UCSD-AML1 (cell line): ENCODE results near the gene TXLNA.
"Not testable (repeated sequence)": the region's sequence is repeated elsewhere in the genome, so short reads cannot be mapped to it uniquely, and the experiment has no call there.

Experiments
- DNase-seq: peaks from one replicate; lab custom pipeline; 2025; ENCODE audit not compliant: unreplicated experiment; lab: John Stamatoyannopoulos, UW

Gene TXLNA

DNA sequence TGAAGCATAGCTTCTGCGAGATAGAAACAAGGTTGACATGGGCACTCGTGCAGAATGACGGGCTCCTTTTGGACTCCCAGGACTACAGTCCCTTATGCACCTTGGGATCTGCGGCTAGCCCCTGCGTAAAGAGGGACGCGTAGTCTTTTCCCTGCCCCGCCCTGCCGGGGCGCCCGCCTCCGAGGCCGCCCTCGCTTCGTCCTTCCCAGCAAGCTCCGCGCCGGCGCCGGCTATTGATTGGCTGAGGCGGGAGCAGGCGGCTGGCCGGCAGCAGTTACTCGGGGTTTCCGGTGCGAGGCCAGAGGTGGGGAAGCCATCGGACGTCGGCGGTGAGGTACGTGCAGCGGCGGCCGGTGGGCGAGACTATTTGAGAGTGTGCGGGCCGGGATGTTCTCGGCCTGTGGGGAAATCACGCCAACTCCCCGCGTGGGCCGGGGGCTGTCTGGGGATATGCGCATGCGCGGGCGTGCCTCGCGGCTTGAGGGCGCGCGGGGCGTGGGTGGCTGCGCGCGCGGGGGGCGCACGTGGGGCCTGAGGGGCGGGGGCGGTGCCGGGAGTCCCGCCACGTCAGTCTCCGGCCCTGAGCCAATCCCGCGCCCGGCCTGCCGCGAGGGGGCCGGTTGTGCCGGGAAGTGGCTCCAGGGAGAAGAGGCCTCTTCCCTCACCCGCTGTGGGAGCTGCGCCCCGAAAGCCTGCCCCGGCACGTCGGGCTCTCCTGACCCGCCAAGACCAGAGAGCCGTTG lies at the start of gene TXLNA:
TSS of gene TXLNA (plus strand) at position 233 of the 743 bp plus-strand sequence. CDS start 671 bp downstream, outside the sequence.
- DNase-seq = peak; percentile 95

DNA sequence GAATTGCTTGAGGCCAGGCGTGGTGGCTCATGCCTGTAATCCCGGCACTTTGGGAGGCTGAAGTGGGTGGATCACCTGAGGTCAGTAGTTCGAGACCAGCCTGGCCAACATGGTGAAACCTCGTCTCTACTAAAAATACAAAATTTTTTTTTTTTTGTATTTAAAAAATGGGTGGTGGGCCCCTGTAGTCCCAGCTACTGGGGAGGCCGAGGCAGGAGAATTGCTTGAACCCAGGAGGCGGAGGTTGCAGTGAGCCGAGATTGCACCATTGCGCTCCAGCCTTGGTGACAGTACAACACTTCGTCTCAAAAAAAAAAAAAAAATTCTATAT lies 45.6 kb upstream of the TXLNA start:
- DNase-seq = not testable (repeated sequence)

DNA sequence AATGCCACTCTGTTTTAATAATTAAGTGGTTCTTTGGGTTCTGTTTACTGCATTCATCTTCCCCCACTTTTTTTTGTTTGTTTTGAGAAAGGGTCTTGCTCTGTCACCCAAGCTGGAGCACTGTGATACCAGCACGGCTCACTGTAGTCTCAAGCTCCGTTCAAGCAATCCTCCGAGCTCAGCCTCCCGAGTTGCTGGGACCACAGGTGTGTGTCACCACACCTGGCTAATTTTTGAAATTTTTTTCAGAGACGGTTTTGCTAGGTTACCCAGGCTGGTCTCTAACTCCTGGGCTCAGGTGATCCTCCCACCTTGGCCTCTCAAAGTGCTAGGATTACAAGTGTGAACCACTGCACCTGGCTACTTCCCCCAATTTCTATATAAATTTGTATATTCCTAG lies 42.4 kb upstream of the TXLNA start:
- no peak for DNase-seq

DNA sequence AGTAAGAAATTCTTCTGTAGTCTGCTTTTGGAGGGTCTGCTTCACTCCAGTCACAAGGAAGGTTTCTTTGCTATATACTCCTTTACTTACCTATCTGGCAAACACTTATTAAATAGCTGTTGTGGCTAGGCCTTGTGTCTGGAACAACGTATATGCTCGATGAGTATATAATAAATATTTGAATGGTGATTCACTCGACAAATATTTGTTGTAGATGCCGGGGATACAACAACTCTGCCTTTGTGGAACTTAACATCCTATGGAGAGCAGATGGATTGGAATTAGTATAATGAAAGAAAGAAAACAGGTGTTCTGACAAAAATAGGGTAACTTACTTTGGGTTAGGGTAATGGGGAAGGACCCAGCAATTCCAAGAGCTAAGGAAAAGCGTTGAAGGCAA lies 40.5 kb upstream of the TXLNA start:
- DNase-seq = no peak

DNA sequence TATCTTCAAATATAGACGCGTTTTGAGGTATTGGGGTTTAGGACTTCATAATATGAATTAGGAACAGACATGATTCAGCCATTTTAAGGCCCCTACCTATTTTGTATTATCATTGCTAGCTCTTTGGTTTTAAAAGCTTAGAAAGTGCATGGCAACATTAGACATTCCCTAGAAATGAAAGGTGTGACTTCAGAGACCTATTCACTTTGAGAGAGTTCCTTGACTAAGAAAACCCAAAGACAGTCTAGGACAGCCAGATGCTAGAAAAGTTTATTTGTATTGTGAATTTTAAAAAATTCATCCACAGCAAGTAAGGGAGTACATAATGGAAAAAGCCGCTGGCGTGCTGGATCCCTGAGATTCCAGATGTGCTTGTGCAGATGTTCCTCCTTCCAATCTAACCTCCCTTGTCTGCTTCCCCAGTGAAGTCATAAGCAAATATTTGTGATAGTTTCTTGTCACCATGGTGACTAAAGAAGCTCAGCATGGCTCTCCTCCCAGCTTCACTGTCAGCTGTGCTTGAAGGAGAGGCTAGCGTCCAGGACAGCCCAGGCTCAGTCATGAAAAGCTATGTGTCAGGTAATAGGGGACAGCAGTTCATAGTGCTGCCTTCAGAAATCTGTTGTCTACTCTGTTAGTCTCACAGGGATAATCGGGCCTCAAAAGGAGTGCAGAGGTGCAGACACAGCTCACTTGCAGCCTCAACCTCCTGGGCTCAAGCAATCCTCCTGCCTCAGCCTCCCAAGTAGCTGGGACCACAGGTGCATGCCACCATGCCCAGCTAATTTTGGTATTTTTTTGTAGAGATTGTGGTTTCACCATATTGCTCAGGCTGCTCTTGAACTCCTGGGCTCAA lies 36.8 kb upstream of the TXLNA start:
- DNase-seq = no peak

DNA sequence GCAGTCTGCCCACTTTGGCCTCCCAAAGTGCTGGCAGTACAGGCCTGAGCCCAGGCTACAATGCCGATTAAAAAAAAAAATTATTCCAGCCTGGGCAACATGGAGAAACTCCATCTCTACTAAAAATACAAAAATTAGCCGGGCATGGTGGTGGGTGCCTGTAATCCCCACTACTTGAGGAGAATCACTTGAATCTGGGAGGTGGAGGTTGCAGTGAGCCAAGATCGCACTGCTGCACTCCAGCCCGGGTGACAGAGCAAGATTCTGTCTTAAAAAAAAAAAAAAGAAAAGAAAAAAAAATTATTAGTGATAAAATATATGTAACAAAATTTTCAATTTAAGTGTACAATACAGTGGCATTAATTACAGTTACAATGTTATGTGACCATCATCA lies 36.2 kb upstream of the TXLNA start:
- DNase-seq = not testable (repeated sequence)

DNA sequence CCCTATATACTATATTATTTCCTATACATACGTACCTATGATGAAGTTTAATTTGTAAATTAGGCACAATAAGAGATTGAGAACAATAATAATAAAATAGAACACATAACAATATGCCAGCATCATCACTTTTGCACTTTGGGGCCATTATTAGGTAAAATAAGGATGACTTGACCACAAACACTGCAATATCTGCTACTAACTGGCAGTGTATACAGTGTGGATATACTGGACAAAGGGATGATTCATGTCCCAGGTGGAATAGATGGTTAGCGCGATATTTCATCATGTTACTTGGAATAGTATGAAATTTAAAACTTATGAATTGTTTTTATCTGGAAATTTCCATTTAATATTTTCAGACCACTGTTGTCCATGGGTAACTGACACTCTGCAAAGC lies 35.4 kb upstream of the TXLNA start:
- no peak for DNase-seq

DNA sequence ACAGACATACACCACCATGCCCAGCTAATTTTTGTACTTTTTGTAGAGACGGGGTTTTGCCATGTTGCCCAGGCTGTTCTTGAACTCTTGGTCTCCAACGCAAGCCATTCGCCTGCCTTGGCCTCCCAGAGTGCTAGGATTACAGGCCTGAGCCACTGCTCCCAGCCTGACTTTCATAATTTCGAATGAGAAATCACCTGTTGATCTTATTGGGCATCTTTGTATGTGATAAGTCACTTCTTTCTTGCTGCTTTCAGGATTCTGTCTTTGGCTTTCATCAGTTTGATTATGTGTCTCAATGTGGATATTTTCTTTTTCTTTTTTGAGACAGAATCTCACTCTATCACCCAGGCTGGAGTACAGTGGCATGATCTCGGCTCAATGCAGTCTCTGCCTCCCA lies 31.7 kb upstream of the TXLNA start:
- DNase-seq = not testable (repeated sequence)

DNA sequence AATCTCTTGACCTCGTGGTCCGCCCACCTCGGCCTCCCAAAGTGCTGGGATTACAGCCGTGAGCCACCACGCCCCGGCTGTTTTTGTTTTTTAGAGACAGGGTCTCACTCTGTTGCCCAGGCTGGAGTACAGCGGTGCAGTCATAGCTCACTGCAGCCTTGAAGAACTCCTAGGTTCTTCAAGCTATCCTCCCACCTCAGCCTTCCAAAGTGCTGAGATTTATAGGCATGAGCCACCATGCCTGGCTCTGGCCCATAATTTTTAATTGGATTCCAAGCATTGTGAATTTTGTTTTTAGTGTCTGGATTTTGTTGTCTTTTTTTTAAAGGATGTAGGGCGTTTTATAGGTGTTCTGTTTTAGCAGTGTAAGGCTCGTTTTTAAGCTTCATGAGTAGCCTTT lies 28.6 kb upstream of the TXLNA start:
- no peak for DNase-seq

DNA sequence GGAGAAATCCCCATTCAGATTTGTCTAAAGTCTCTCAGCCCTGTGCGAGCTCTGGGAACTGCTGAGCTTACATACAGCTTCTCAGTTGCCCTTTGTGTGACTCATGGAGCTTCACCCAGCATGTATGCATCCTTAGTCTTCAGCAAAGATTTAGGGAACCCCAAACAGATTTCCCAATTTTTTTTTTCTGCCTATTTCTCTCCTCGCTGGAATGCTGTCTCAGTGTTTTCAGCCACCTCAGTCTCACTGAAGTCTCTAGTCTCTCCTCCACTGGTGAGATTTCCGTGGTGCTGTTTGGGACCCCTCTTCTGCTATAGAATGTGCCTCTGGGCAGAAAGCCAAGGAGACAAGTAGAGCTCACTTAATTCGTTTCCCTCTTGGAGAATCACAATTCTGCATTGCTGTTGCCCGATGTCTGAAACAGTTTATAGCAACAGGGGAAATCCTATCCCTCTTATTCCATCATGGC lies 28.1 kb upstream of the TXLNA start:
- no peak for DNase-seq

DNA sequence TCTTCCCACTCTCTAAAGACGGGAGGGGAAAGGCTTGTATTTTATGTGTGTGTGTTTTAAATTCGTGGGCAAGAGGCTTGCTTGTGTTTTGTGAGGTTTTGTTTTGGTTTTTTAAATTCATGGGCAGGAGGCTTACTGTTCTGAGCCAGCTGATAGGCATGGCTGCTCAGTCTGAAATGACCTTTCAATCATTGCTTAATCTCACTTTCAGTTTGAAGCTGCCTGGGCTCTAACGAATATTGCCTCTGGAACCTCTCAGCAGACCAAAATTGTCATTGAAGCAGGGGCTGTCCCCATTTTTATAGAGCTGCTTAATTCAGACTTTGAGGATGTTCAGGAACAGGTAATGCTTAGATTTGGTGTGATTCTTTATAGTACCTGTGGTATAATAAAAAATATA lies 20.3 kb upstream of the TXLNA start:
- DNase-seq = no peak

DNA sequence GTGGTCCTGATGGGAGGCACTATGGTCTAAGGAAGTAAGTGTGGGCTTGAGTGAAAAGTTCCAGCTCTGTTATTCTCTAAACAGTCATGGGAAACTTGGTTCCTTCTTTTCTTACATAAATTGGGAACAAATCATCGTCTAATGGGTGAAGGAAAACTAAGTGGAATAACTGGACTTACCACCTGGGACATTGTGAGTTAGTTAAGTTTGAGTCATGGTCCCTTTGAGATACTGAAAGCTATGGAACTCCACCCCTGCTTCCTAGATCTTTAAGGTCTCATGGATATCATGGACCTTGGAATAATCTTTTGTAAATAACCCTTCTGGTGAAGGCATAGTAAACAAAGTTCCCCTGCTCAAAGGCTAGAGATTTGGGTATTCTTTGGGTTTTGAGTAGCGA lies 16.1 kb upstream of the TXLNA start:
- DNase-seq = no peak

DNA sequence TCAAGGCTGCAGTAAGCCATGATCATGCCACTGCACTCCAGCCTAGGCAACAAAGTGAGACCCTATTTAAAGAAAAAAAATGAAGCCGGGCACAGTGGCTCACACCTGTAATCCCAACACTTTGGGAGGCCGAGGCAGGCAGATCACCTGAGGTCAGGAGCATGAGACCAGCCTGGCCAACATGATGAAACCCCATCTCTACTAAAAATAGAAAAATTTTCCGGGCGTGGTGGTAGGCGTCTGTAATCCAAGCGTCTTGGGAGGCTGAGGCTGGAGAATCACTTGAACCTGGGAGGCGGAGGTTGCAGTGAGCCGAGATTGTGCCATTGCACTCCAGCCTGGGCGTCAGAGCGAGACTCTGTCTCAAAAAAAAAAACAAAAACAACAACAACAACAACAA lies 13.8 kb upstream of the TXLNA start:
- not testable (repeated sequence) for DNase-seq

DNA sequence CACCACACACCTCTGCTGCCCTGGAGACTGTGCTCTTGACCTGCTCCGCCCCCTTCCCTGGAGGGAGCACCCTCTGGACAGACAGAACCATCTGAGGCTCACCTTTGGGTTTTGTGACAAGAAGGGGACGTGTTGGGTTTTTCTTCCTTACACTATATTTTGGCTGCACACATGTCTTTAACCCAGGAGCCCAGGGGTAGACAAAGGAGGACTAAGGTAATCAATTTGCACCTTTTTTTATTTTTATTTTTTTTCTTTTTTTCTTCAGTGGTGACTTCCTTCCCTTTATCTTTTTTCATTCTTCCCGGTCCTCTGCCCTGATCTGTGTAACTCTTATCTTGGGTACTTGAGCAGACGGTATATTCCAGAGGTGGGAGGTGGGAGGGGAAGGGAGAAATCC lies 8.5 kb upstream of the TXLNA start:
- no peak for DNase-seq

DNA sequence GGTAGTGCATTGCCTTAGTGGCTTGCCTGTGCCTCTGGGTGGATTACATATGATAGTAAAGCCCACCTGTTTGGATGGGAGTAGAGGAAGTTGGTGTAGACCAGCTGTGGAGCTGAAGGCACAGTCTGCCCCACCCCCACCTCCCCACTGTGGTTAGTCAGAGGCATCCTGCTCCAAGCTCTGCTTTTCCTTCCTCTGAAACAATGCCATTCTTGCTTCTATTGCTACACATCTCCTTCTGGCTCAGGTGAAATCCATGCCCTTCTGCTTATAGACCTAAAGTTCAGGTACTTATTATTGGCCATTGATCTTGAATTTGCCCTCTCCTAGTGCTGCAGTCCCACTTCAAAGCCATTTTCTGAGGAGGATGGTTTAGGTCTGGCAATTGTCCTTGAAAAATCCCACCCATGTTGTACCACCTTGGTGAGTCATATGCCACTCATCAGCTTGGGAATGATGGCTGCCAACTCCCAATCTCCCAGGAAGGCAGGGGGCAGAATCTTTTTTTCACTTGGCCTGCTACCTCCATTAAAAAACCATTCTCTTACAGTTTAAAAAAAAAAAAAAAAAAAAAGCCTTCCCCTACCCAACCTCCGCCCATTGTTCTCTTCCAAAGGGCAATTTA lies 6.7 kb upstream of the TXLNA start:
- DNase-seq = peak; percentile 35

DNA sequence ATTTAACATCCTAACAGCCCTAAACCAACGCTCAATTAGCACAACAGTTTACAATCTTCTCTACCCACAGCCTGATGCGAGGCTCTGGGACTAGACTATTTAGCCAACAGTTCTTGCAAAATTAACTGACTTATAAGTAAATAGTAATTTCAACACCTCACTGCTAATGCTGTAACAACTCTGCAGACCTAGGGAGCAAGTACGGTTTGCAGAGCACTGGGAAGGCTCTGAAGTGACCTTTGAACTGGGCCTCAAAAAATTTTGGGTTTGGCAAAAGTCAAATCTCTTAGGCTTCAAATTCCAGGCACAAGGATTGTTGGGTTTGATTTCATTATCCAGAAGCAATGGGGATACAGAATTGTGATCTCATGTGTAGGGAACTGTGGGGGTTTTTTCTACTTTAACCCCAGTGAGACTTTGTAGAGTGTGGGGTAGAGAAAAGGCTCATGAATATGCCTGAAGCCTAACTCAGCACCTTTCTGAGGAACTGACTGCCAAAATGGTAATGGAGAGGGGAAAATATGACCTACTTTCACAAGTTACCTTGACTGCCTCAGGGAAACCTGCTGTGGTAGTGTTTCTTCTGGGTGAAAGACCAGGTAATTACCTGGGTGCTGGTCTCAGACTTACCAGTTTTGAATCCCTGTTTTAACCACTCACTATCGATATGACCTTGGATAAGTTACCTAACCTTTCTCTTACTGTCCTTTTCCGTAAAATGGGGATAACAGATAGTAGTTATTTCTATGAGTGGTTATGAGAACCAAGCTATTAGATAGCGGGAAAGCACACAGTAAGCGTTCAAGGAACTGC lies 889 bp upstream of the TXLNA start:
- DNase-seq = no peak

DNA sequence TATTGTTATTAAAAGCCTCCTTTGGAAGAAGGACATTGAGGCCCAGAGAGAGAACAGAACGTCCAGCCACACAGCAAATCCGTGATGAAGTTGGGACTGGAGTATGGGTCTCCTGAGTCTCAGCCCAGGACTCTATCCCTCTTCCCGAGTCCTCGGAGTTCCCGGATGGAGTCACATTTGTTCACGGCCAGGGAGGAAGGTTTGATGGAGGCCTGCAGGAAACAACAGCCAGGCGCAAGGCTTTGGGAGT lies 357 bp upstream of the TXLNA start:
- DNase-seq = no peak

DNA sequence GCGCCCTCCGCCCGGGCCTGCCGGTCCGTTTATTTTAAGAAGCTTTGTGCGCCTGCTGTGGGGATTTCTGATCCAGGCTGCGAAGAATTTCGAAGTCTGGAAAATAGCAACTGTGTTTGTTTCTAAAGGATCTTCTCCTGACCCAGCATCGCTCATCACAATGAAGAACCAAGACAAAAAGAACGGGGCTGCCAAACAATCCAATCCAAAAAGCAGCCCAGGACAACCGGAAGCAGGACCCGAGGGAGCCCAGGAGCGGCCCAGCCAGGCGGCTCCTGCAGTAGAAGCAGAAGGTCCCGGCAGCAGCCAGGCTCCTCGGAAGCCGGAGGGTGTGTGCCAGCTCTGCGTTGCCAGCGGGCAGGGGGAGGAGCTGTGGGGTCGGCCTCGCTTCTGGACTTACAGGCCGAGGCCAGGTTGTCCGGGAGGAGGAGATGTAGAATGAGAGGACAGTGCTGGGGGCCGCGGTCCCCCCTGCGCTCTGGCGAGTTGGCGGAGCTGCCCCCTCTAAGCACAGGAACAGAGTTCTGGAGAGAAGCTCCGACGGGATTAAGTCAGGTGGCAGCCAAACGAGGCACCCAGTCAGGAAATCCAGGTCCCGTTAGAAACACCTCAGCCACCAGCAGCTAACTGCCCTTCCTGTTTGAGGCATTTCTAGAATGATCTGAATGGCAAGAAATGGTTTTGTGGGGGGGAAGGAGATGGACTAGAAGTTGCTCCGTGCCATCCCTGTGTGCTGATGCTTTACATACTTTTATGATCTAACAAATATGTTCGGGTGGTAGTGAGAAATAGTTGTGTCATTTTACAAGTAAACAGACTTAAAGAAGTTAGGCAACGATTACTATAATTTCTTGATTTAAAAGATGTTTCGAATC lies 948 bp downstream of the TXLNA start:
- DNase-seq = peak; percentile 50

DNA sequence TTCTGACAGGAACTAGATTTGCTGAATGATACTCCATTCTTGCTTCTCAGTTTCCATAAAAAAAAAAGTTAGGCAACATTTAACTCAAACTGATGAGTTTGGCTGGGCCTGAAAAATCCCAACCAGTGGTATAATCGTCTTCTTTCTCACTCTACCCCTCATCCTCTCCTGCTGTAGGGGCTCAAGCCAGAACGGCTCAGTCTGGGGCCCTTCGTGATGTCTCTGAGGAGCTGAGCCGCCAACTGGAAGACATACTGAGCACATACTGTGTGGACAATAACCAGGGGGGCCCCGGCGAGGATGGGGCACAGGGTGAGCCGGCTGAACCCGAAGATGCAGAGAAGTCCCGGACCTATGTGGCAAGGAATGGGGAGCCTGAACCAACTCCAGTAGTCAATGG lies 1.6 kb downstream of the TXLNA start:
- DNase-seq = no peak

DNA sequence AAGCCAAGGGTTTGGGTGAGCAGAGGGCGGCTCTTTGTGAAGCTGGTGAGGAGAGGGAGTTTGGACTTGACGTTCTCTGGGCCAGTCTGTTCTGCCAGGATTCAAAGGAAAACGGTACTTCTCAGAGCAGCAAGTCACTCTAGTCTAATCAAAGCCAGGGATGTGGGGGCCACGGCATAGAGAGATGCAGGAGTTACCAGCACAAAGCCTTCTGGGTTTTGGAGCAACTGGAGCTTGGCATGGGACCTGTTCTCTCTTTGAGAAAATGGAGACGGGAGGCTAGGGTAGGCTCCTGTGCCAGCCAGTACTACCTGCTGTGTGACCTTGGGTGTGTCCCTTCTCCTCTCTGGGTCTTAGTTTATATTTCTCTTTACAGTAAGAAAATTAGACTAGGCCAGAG lies 2.1 kb downstream of the TXLNA start:
- no peak for DNase-seq
